Epithelial cell of proximal tubule (primary cell): ENCODE measurements around the gene FHAD1. TPM values are rescaled to one million over a fixed set of nuclear protein-coding genes. Genes with fewer than 3 reads are reported as not detected.
"Not testable (repeated sequence)": the region's sequence is repeated elsewhere in the genome, so short reads cannot be mapped to it uniquely, and the experiment has no call there.

Experiments used
- DNase-seq: peaks from one replicate; pipeline ENCODE4 v3.0.0-alpha.2; 2011; ENCODE audit warnings: low read depth
- H3K4me3 ChIP-seq: 2 replicates; pipeline ENCODE4 v1.5.1; 2011; ENCODE audit warnings: low read depth, mild to moderate bottlenecking, low read length
- CTCF ChIP-seq: conservative IDR thresholded peaks from 2 replicates; pipeline ENCODE4 v1.5.1; 2012; ENCODE audit warnings: low read depth, mild to moderate bottlenecking, low read length
- total RNA-seq: library from RNA; depleted of rRNA; stranded (reverse); fragments of >200 nt; gene quantifications from 2 replicates; pipeline ENCODE4 v1.2.3, GENCODE V29; 2015

FHAD1 gene
- total RNA-seq, 1 donor from 2014 or later: 0.35 TPM

- peak; percentile 86 for TF ChIP-seq CTCF
- peak; percentile 6 for DNase-seq
- H3K4me3 ChIP-seq: no peak overlapping the region
Measured at GRCh38 chr1:15304708-15305467, 57.9 kb downstream of the FHAD1 start.

GRCh38 chr1:15305468-15305770, 58.4 kb downstream of the FHAD1 start:
- TF ChIP-seq CTCF: no peak
- H3K4me3 ChIP-seq: no peak overlapping the region
- DNase-seq: no peak

- DNase-seq, H3K4me3 ChIP-seq: not testable (repeated sequence)
Measured at GRCh38 chr1:15306352-15306751, 59.3 kb downstream of the FHAD1 start.

GRCh38 chr1:15308135-15308534, 61.1 kb downstream of the FHAD1 start:
- TF ChIP-seq CTCF: no peak
- no peak overlapping the region for H3K4me3 ChIP-seq
- DNase-seq: no peak

- TF ChIP-seq CTCF: no peak
- no peak for DNase-seq
- no peak overlapping the region for H3K4me3 ChIP-seq
Measured at GRCh38 chr1:15308621-15309027, 61.6 kb downstream of the FHAD1 start.

GRCh38 chr1:15309687-15310086, 62.7 kb downstream of the FHAD1 start:
- no peak for DNase-seq
- no peak for TF ChIP-seq CTCF
- no peak overlapping the region for H3K4me3 ChIP-seq

GRCh38 chr1:15310544-15310943, 63.5 kb downstream of the FHAD1 start:
- no peak overlapping the region for H3K4me3 ChIP-seq
- DNase-seq: no peak
- TF ChIP-seq CTCF: no peak
